GM23248 (cell line): ENCODE data around the gene DELE1.

Source experiments
- EZH2 ChIP-seq: fragments of 200-600 bp; sonication (generic); IDR thresholded peaks from 2 replicates; pipeline ENCODE4 v1.6.1; 2018; ENCODE audit warnings: antibody characterized with exemption, mild to moderate bottlenecking; ENCODE audit not compliant: insufficient read depth, poor library complexity, severe bottlenecking
- EZH2phosphoT487 ChIP-seq: fragments of 200-600 bp; sonication (generic); IDR thresholded peaks from 2 replicates; pipeline ENCODE4 v1.6.1; 2018; ENCODE audit warnings: antibody characterized with exemption, moderate library complexity, mild to moderate bottlenecking, low read depth; ENCODE audit not compliant: insufficient read depth

- TF ChIP-seq EZH2: no peak
- TF ChIP-seq EZH2phosphoT487: no peak
Measured at GRCh38 chr5:141966275-141966962, 42.7 kb downstream of the DELE1 start.
